Trophoblast cell (in vitro differentiated cells and primary cell): Measurements from ENCODE around the gene HTN1.
"Not testable (repeated sequence)": the region's sequence is repeated elsewhere in the genome, so short reads cannot be mapped to it uniquely, and the experiment has no call there.

Experiments
- DNase-seq, 2 donors: peaks; one replicate each; pipeline ENCODE4 v3.0.0-alpha.2; 2016
- H2AFZ ChIP-seq: 2 replicates; pipeline ENCODE4 v1.6.1; 2013; ENCODE audit warnings: low read length, moderate library complexity, mild to moderate bottlenecking; ENCODE audit not compliant: insufficient read depth, poor library complexity
- H2AK5ac ChIP-seq: 2 replicates; pipeline ENCODE4 v1.6.1; 2013; ENCODE audit warnings: mild to moderate bottlenecking, low read length
- H2BK120ac ChIP-seq: 2 replicates; pipeline ENCODE4 v1.6.1; 2013; ENCODE audit warnings: low read length, mild to moderate bottlenecking, moderate library complexity; ENCODE audit not compliant: insufficient read depth, poor library complexity
- H2BK12ac ChIP-seq: 2 replicates; pipeline ENCODE4 v1.6.1; 2013; ENCODE audit warnings: mild to moderate bottlenecking, low read length, moderate library complexity
- H2BK5ac ChIP-seq: 2 replicates; pipeline ENCODE4 v1.6.1; 2013; ENCODE audit warnings: low read length, low read depth, moderate library complexity, mild to moderate bottlenecking; ENCODE audit not compliant: poor library complexity
- H3K14ac ChIP-seq: 2 replicates; pipeline ENCODE4 v1.6.1; 2013; ENCODE audit warnings: mild to moderate bottlenecking, low read length
- H3K18ac ChIP-seq: 2 replicates; pipeline ENCODE4 v1.6.1; 2013; ENCODE audit warnings: mild to moderate bottlenecking, low read length
- H3K23ac ChIP-seq: 2 replicates; pipeline ENCODE4 v1.6.1; 2013; ENCODE audit warnings: low read length
- H3K27ac ChIP-seq: 2 replicates; pipeline ENCODE4 v1.5.1; 2013; ENCODE audit warnings: low read depth, mild to moderate bottlenecking, inconsistent platforms, low read length, moderate library complexity
- H3K27me3 ChIP-seq: 2 replicates; pipeline ENCODE4 v1.6.1; 2013; ENCODE audit warnings: inconsistent platforms, mild to moderate bottlenecking, low read length, moderate library complexity; ENCODE audit not compliant: insufficient read depth
- H3K36me3 ChIP-seq, 2 experiments: 1 replicate in 1 of 2; 2 replicates in 1 of 2; pipeline ENCODE4 v1.6.1; 2013; ENCODE audit warnings: low read length in 2 of 2, mild to moderate bottlenecking in 2 of 2, moderate library complexity in 1 of 2; ENCODE audit not compliant: insufficient read depth in 2 of 2, control insufficient read depth in 1 of 2
- H3K4ac ChIP-seq: 2 replicates; pipeline ENCODE4 v1.6.1; 2013; ENCODE audit warnings: low read depth, mild to moderate bottlenecking, low read length, moderate library complexity
- H3K4me1 ChIP-seq, 2 experiments: 1 replicate in 1 of 2; 2 replicates in 1 of 2; pipeline ENCODE4 v1.6.1; 2013; ENCODE audit warnings: low read length in 2 of 2, mild to moderate bottlenecking in 2 of 2, moderate library complexity in 1 of 2; ENCODE audit not compliant: insufficient read depth in 2 of 2, control insufficient read depth in 1 of 2
- H3K4me2 ChIP-seq: 2 replicates; pipeline ENCODE4 v1.6.1; 2013; ENCODE audit warnings: inconsistent platforms, mild to moderate bottlenecking, low read length, moderate library complexity
- H3K4me3 ChIP-seq: 2 replicates; pipeline ENCODE4 v1.5.1; 2013; ENCODE audit warnings: mild to moderate bottlenecking, low read depth, low read length, inconsistent platforms
- H3K79me1 ChIP-seq: one replicate; pipeline ENCODE4 v1.6.1; 2013; ENCODE audit warnings: low read length
- H3K79me2 ChIP-seq: 2 replicates; pipeline ENCODE4 v1.6.1; 2013; ENCODE audit warnings: low read length, mild to moderate bottlenecking; ENCODE audit not compliant: control insufficient read depth, insufficient read depth, poor library complexity
- H3K9ac ChIP-seq: 2 replicates; pipeline ENCODE4 v1.6.1; 2013; ENCODE audit warnings: mild to moderate bottlenecking, low read length
- H3K9me3 ChIP-seq: 2 replicates; pipeline ENCODE4 v1.6.1; 2013; ENCODE audit warnings: low read depth, mild to moderate bottlenecking, control low read depth, inconsistent platforms, low read length; ENCODE audit not compliant: insufficient read depth
- H4K12ac ChIP-seq: 2 replicates; pipeline ENCODE4 v1.6.1; 2013; ENCODE audit warnings: low read depth, mild to moderate bottlenecking, low read length, moderate library complexity
- H4K8ac ChIP-seq: 2 replicates; pipeline ENCODE4 v1.6.1; 2013; ENCODE audit warnings: low read depth, mild to moderate bottlenecking, low read length, moderate library complexity
- H4K91ac ChIP-seq: one replicate; pipeline ENCODE4 v1.6.1; 2013; ENCODE audit warnings: low read depth, mild to moderate bottlenecking, low read length, moderate library complexity
- WGBS: extraction: QIAGEN DNeasy Blood & Tissue Kit; methylation state at CpG from one replicate; pipeline ENCODE4 v1.1.7; 2013; ENCODE audit warnings: missing lambda C conversion rate; ENCODE audit not compliant: insufficient read length, insufficient coverage; ENCODE audit errors: extremely low coverage; 5-methylcytosine and 5-hydroxymethylcytosine counted together

The HTN1 gene

DNA sequence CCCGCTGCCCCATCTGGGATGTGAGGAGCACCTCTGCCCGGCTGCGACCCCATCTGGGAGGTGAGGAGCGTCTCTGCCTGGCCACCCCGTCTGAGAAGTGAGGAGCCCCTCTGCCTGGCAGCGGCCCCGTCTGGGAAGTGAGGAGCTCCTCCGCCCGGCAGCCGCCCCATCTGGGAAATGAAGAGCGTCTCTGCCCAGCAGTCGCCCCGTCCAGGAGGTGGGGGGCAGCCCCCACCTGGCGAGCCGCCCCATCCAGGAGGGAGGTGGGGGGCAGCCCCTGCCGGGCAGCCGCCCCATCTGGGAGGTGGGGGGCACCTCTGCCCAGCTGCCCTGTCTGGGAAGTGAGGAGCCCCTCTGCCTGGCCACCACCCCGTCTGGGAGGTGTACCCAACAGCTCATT lies 12.7 kb upstream of the HTN1 start:
- not testable (repeated sequence) for H4K12ac ChIP-seq, H2BK12ac ChIP-seq

DNA sequence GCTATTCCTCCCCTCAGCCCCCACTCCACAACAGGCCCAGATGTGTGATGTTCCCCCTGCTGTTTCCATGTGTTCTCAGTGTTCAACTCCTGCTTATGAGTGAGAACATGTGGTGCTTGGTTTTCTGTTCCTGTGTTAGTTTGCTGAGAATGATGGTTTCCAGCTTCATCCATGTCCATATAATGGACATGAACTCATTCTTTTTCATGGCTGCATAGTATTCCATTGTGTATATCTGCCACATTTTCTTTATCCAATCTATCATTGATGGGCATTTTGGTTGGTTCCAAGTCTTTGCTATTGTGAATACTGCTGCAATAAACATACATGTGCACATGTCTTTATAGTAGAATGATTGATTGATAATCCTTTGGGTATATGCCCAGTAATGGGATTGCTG lies 10.3 kb upstream of the HTN1 start:
- not testable (repeated sequence) for H3K79me1 ChIP-seq, H3K27ac ChIP-seq, H3K4me3 ChIP-seq, H3K18ac ChIP-seq, H3K79me2 ChIP-seq, H4K8ac ChIP-seq, H4K91ac ChIP-seq, H3K4me2 ChIP-seq, H2BK5ac ChIP-seq, H2BK12ac ChIP-seq, H3K4me1 ChIP-seq, H3K27me3 ChIP-seq, DNase-seq, H4K12ac ChIP-seq, H3K23ac ChIP-seq, H3K9ac ChIP-seq, H3K9me3 ChIP-seq, H2BK120ac ChIP-seq, H2AFZ ChIP-seq, H3K4ac ChIP-seq, H3K36me3 ChIP-seq, H3K14ac ChIP-seq, H2AK5ac ChIP-seq

More for the DNA sequence above, 12.7 kb upstream of the HTN1 start:
- DNase-seq, H4K8ac ChIP-seq, H2AK5ac ChIP-seq, H2BK5ac ChIP-seq, H3K9me3 ChIP-seq, H3K36me3 ChIP-seq, H4K91ac ChIP-seq, H3K4me3 ChIP-seq, H3K4me2 ChIP-seq, H3K27ac ChIP-seq, H3K4me1 ChIP-seq, H3K79me1 ChIP-seq, H2BK120ac ChIP-seq, H3K23ac ChIP-seq, H3K27me3 ChIP-seq, H2AFZ ChIP-seq, H3K4ac ChIP-seq, H3K9ac ChIP-seq, H3K18ac ChIP-seq, H3K14ac ChIP-seq, H3K79me2 ChIP-seq: not testable (repeated sequence)
- WGBS: no CpG with 5 or more reads among the region's 18 CpGs

DNA sequence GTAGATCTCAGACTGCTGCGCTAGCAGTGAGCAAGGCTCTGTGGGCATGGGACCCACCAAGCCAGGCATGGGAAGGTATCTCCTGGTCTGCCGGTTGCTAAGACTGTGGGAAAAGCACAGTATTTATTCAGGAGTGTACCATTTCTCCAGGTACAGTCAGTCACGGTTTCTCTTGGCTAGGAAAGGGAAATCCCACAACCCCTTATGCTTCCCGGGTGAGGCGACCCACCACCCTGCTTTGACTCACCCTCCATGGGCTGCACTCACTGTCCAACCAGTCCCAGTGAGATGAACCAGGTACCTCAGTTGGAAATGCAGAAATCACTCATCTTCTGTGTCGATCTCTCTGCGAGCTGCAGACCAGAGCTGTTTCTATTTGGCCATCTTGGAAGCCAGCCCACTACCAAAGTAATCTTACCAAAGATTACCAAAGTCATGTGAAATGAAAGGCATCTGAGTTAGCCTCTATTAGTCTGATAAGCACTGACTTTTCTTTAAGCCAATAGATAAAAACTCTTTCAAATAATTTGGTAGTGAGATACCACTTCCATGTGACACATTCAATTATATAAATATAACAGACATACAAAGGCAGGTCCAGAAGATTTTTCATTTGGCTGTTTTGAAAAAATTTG lies 8.5 kb upstream of the HTN1 start:
- Histone ChIP-seq H3K14ac (no peak overlapping the region), H3K79me2 (no peaks in the 10 kb centered on the region), H3K18ac (no peak overlapping the region), H4K8ac (no peak overlapping the region), H3K4me3 (no peak overlapping the region), H4K12ac (no peak overlapping the region), H3K36me3 (no peaks in the 10 kb centered on the region), H2BK5ac (no peak overlapping the region), H3K27me3 (no peaks in the 10 kb centered on the region), H3K79me1 (no peaks in the 10 kb centered on the region), H2BK12ac (no peak overlapping the region), H2AFZ (no peak overlapping the region), H2BK120ac (no peak overlapping the region), H3K9me3 (peaks cover 1% of the 10 kb centered on the region), H3K4ac (no peak overlapping the region), H2AK5ac (no peak overlapping the region), H3K4me1 (no peaks in the 10 kb centered on the region), H3K27ac (no peak overlapping the region), H3K23ac (no peak overlapping the region), H3K9ac (no peak overlapping the region), H4K91ac (no peak overlapping the region), H3K4me2 (no peak overlapping the region)
- no CpG with 5 or more reads among the region's 7 CpGs for WGBS
- no peak for DNase-seq

DNA sequence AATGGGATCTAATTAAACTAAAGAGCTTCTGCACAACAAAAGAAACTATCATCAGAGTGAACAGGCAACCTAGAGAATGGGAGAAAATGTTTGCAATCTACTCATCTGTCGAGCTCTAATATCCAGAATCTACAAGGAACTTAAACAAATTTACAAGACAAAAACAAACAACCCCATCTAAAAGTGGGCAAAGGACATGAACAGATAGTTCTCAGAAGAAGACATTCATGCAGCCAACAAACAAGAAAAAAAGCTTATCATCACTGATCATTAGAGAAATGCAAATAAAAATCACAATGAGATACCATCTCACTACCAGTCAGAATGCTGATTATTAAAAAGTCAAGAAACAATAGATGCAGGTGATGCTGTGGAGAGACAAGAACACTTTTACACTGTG lies 6.3 kb downstream of the HTN1 start:
- H2BK120ac ChIP-seq, H4K8ac ChIP-seq, H2BK12ac ChIP-seq, H3K14ac ChIP-seq, DNase-seq, H3K18ac ChIP-seq, H3K4ac ChIP-seq, H4K91ac ChIP-seq, H3K27ac ChIP-seq, H3K36me3 ChIP-seq, H3K4me2 ChIP-seq, H3K4me1 ChIP-seq, H2BK5ac ChIP-seq, H3K23ac ChIP-seq, H3K79me2 ChIP-seq, H4K12ac ChIP-seq, H3K9me3 ChIP-seq, H2AK5ac ChIP-seq, H3K9ac ChIP-seq, H3K27me3 ChIP-seq, H3K4me3 ChIP-seq, H3K79me1 ChIP-seq, H2AFZ ChIP-seq: not testable (repeated sequence)
- no CpG with 5 or more reads among the region's 1 CpG for WGBS
